ENCODE results near the gene NLGN1.

GRCh38 chr3:173584838-173585831 lies 187.6 kb downstream of the NLGN1 start:
- TF ChIP-seq CTCF (IDR thresholded peaks at IDR 0.05), result no peak
- TF ChIP-seq EZH2 (IDR thresholded peaks at IDR 0.05), result no peak
- no peak for TF ChIP-seq EZH2phosphoT487 (IDR thresholded peaks at IDR 0.05)
